ENCODE results near the gene PP2D1.

The PP2D1 gene, protein sequence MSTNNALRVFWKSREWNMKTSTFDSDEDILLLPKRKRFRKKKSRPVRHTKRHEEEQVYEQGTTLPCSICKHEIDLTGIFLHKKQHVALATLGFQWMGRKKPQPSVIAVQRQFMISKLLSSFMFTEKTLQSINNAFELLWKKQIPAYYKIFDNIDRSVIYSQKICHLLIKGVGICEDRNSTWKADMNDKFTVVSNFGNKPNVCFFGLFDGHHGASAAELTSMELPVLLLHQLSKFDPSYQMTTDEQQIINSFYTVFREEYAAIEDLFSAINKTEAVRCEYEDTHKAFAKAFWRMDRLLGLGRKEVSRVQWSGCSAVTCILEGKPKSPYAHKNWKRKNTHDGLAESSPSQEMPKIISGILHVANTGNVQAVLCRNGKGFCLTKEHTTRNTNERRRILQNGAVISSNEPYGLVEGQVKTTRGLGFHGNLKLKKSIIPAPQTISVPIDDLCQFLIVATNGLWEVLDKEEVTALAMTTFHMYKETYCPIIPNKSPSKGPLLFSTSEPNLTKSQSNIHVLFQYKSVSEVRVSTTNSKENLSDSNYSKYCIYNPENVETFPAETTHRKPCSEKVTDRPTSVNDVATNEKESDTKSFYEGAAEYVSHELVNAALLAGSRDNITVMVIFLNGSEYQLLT

DNA sequence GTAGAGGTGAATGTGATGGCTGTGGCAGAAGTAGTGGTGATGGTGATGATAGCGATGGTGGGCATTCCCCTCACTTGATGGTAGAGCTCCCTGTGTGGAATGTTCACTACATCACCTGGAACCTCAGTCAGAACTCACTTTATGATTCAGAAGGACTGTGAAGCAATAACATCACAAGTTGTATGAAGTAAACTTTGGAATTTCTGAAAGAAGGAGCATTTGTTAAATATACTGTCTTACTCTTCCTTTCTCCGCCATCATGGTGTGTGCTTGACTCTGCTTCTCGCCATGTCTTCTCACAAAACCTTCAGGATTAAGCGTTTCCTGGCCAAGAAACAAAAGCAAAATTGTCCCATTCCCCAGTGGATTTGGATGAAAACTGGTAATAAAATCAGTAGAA is at the start of gene PP2D1:
Gene PP2D1, minus strand, starts transcription at position 101 of the 400 bp plus-strand sequence. CDS start 192 bp downstream, outside the sequence.
- no peak within 1 kb of the TSS for H3K4me3 ChIP-seq (ENCODE audit: low read depth, low read length)
- TF ChIP-seq, protein P1, sequence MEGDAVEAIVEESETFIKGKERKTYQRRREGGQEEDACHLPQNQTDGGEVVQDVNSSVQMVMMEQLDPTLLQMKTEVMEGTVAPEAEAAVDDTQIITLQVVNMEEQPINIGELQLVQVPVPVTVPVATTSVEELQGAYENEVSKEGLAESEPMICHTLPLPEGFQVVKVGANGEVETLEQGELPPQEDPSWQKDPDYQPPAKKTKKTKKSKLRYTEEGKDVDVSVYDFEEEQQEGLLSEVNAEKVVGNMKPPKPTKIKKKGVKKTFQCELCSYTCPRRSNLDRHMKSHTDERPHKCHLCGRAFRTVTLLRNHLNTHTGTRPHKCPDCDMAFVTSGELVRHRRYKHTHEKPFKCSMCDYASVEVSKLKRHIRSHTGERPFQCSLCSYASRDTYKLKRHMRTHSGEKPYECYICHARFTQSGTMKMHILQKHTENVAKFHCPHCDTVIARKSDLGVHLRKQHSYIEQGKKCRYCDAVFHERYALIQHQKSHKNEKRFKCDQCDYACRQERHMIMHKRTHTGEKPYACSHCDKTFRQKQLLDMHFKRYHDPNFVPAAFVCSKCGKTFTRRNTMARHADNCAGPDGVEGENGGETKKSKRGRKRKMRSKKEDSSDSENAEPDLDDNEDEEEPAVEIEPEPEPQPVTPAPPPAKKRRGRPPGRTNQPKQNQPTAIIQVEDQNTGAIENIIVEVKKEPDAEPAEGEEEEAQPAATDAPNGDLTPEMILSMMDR (IDR thresholded peaks at IDR 0.05; ENCODE audit: low read depth, low read length), result no peak

DNA sequence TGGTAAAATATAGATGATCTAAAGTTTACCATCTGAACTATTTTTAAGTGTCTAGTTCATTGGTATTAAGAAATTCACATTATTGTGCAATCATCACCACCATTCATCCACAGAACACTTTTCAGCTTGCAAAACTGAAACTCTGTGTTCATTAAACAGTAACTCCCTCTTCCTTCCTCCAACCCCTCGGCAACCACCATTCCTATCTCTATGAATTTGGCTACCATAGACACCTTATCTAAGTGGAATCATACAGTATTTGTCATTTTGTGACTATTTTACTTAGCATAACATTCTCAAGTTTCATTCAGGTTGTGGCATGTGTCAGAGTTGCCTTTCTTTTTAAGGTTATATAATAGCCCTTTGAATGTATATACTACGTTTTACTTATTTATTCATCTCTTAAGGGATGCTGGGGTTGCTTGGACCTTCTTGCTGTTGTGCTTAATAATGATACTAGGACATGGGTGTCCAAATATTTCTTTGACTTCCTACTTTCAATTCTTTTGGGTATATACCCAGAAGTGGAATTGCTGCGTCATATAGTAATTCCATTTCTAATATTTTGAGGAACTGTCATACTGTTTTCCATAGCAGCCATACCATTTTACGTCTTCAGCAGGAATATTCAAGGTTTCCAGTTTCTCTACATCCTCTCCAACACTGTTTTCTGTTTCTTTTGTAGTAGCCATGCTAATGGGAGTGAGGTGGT is 49.1 kb upstream of the PP2D1 start:
- TF ChIP-seq, protein P1 (IDR thresholded peaks at IDR 0.05; ENCODE audit: low read depth, low read length), result no peak
- H3K4me3 ChIP-seq (ENCODE audit: low read depth, low read length), result no peak overlapping the region

DNA sequence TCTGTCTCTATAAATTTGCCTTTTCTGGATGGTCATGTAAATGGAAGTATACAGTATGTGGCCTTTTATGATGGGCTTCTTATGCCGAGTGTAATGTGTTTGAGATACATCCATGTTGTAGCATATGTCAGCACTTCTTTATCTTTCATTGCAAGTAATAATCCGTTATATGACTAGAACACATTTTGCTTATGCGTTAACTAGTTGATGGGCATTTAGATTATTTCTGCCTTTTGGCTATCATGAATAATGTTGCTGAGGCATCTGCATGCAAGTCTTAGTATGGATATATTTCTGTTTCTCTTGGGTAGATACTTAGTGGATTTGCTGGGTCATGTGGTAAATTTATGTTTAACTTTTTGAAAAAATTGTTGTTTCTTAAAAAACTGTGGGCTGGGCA is 47.9 kb upstream of the PP2D1 start:
- no peak overlapping the region for H3K4me3 ChIP-seq (ENCODE audit: low read depth, low read length)
- TF ChIP-seq, protein P1 (IDR thresholded peaks at IDR 0.05; ENCODE audit: low read depth, low read length), result no peak

DNA sequence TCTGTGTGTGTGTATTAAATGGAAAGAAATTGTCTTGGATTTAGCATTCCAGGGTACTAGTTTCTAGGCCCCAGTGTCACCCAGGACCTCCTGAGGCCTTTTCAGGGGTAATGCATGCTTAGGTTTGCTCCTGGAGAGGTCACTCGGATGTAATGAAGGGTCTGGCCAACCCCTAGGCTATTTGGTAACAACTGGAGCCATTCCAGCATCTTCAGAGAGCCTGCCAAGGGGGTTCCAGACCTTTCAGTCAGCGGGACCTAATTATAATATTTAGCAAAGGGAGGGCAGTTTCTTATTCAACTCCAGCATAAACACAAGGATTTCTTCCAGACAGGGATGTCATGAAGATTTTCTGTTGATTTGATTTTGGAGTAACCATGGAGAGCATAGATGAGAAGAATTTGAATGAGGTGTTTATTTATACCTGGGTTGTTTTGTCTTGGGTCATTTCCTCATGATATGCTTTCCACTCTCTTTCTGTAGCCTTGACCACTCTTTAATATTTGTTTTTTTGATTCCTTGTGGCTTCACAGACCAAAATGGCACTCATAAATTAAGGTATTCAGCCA is 45.6 kb upstream of the PP2D1 start:
- TF ChIP-seq, protein P1 (IDR thresholded peaks at IDR 0.05; ENCODE audit: low read depth, low read length), result no peak
- no peak overlapping the region for H3K4me3 ChIP-seq (ENCODE audit: low read depth, low read length)

DNA sequence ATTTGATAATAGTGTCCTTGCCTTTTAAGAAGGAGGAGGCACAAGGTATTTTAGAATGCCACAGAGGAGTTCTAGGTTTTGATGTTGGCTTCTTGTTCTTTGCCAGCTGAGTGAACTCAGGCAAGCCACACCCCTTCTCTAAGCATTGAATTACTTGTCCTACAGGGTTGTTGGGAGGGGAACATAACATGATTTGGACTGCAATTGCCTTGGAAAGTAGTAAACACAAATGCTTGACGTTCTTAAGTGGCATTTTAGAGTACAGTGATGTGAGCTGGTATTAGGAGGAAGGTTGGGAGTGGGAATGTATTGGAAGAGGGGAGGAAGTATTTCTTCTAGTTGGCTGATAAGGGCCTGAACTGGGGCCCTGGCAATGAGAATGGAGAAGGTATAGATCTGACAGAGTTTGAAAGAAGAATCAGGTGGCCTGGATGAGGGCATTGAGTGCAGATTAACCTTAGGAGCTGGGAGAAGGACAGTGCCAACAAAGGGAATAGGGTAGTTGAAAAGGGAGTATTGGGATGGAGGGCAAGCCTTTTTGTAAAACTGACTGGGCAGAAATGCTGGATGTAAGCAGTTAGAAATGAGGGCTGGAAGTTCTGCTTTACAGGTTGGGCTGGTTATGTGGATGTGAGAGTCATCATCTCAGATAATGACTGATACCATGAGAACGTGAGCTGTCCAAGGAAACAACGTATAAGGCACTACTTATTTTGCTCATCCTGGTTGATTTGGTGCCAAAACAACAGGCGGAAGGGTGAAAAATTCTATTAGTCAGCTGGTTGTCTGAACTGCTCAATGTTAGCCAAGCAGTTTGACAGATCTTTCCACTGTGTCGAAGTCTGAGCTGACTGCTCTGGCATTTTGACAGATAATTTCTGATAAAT is 44.9 kb upstream of the PP2D1 start:
- TF ChIP-seq, protein P1 (IDR thresholded peaks at IDR 0.05; ENCODE audit: low read depth, low read length), result no peak

DNA sequence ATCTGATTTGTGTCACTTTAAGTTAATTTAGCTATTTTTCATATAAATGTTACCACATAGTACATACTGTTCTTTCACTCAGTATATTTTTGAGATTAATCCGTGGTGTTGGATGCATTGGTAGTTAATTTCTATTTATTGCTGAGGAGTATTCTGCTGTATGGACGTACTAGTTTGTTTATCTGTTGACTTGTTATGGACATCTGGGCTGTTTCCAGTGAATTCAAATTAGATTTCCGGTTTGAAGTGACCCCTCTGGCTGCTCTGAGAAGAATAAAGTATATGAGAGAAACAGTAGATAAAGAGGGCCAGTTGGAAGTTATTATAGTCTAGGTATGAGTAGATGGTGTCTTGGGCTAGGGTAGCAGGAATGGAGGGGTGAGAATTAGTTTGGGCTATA is 43.8 kb upstream of the PP2D1 start:
- TF ChIP-seq, protein P1 (IDR thresholded peaks at IDR 0.05; ENCODE audit: low read depth, low read length), result no peak
- H3K4me3 ChIP-seq (ENCODE audit: low read depth, low read length), result no peak overlapping the region

More for the DNA sequence above, 44.9 kb upstream of the PP2D1 start:
- no peak overlapping the region for H3K4me3 ChIP-seq (ENCODE audit: low read depth, low read length)
